Retina (tissue), 1 donor: ENCODE data around the gene LRRN4CL.
"Not testable (repeated sequence)": the region's sequence is repeated elsewhere in the genome, so short reads cannot be mapped to it uniquely, and the experiment has no call there.

Experiments used
- DNase-seq: peaks from one replicate; pipeline ENCODE4 v3.0.0-alpha.2; 2016

The LRRN4CL gene

DNA sequence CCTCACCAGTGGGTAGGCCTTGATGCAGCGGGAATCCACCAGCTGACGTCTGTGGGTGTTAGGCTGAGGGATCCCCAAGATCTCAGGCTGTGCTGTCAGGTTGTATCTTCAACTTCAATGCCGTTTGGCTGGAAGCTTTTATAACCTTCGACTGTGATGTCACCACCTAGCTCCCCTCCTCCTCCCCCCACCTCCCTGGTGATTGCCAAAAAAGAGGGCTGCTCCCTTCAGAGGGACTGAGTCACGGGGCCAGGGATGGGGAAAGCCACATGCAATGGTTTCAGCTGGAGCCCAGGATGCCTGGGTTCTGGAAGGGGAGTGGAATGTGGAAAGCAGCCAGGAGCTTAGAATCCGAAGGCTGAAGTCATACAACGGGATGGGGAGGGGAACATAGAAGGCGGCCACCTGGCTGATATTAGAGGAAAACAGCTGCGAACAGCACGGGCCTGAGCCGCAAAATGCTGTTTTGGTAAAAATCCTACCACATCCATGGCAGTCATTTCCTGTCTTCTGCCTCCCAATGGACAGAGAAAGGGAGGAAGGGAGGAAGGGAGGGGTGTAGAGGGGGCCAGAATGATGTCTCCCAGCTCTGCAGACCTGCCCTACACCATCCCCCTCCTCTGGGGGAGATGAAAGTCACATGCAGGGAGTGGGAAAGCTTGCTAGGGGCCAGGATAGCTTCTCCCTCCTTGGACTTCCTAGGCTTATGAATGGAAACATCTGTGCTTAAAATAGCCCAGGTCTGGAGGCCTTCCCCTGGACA is at the start of gene LRRN4CL:
Gene LRRN4CL (minus strand): TSS at position 110 of the 763 bp plus-strand sequence. CDS start 1,022 bp downstream, outside the sequence.
- no peak for DNase-seq

DNA sequence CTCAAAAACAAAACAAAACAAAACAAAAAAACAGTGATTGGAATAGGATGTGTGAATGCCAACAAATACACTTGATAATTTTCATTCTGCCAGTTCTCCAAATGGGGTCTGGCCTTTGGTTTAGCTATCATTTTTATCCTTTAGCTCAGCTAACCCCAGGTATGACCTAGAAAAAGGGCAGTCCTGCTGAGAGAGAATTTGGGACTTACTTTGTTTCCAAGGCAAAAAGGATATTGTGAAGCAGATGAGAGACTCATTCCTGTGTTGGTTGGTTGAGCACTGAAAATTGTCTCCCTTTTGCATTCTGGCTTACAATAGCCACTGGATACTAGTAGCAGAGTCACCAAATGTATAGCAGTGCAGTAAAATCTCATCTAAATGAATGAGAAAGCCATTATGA is 47.9 kb upstream of the LRRN4CL start:
- no peak for DNase-seq

DNA sequence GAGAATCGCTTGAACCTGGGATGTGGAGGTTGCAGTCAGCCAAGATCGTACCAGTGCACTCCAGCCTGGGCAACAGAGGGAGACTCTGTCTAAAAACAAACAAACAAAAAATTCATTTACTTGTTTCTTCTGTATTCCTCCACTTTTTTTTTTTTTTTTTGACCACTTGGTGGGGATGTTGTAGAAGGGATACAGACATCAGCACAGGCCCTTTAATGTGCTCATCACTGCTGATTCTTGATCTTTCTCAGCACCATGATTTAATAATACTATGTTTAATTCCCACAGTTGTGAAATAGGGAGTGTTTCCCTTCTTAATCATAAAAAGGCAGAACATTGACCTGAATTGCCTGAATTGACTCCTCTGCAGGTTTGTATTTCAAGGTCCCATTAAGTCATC is 43.5 kb upstream of the LRRN4CL start:
- no peak for DNase-seq

DNA sequence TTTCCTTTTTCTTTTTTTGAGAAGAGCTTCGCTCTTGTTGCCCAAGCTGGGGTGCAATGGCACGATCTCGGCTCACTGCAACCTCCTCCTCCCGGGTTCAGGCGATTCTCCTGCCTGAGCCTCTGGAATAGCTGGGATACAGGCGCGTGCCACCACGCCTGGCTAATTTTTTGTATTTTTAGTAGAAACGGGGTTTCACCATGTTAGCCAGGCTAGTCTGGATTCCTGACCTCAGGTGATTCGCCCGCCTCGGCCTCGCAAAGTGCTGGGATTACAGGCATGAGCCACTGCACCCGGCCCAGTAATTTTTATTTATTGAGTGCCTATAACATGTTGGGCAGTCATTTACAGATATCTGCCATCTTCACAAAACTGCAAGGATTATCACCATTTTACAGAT is 40.7 kb upstream of the LRRN4CL start:
- not testable (repeated sequence) for DNase-seq

- DNase-seq: peak; percentile 95
Measured at GRCh38 chr11:62728171-62728988, 39.0 kb upstream of the LRRN4CL start, which contains the start of gene TTC9C. TSS of gene TTC9C (plus strand) at chr11:62728486. CDS start at chr11:62728849, 363 bp downstream.

- DNase-seq: peak; percentile 99
Measured at GRCh38 chr11:62727872-62728170, 38.5 kb upstream of the LRRN4CL start.

DNA sequence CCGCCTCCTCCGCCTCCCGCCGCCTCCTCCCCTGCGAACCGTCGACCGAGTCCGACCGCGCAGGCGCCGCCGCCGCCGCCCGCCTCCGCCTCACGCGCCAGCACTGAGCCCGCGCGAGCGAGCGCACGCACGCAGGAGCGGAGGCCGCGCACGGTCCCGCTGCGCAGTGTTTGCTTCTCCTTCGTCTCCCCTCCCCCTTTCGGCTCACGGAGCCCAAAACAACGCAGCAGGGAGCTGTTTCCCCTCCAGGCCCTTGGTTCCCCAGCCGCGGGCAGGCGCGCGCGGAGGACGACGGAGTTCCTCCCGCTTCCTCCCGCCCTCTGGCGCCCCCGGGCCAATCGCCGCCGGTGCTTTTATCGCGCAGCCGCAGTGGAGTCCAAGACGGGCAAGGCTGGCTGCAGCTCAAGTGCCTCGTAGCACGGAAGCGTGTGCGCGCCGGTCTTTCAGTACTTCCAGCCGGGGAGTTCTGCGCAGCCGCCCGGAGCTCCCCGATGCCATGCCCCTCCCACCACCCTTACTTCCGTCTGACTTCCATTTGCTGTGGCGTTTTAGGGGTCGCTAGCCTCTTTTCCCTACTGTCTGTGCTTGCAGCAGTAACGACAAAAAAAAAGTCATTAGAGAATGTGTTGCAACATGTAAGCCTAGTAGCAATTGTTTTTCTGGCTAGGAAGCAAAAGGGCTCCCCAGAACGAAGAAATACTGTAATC is 38.0 kb upstream of the LRRN4CL start, which contains the start of gene HNRNPUL2:
Gene HNRNPUL2 (minus strand): TSS at position 293 of the 707 bp plus-strand sequence. CDS start 301 bp downstream, outside the sequence.
- peak; percentile 99 for DNase-seq

- no peak for DNase-seq
Measured at GRCh38 chr11:62726915-62727164, 37.5 kb upstream of the LRRN4CL start.

DNA sequence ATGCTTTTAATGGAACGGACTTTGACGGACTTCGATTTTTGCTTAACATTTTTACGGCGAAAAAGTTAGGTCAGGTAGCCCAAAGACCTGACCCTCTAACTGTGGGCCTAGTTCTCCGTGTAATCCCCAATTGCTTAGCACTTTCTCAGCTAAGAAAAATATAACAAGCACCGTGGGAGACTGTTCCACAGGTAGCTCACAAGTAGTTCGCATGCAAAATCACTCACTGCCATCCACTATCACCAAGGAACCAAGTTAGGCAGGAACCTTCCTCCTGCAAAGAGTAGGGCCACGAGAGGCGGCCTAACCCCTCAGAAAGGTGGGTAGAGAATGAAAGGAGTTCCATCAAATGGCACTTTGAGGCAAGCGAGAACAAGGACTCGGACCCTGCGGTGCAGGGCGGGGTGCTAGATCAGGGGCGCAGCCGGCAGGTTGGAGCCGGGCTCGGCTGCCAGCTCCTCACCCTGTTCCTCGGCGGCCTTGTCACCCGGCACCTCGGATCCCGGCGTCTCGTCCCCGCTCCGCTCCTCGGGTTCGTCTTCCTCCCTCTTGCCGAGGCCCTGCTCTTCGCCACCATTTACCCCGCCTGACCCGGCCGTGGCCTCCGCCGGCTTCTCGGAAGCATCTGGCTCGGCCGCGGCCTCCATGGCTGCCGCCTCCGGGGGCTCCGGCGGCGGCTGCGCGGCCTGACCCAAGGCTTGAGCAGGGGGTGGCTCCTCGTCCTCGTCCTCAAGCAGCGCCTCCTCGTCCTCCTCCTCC is 37.0 kb upstream of the LRRN4CL start:
- no peak for DNase-seq

GRCh38 chr11:62725646-62726045 is 36.3 kb upstream of the LRRN4CL start:
- DNase-seq: no peak

GRCh38 chr11:62724171-62724570 is 34.8 kb upstream of the LRRN4CL start:
- no peak for DNase-seq

DNA sequence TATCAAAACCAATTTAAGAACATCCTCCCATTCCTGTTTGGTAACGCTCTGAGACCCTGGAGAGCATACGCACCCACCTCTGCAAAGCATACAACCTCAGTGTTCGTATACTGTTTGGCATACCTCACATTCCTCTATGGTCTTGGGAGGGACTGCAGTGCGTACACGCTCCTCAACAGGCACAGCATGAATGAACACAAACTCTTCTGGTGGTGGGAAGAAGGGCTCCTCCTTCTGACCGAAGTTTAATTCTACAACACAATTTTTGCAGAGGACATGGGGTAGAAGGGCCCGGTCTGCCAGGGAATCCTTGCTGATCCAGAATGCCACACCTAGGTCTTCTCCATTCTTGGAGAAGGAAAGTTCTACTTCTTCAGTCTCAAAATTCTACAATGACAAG is 32.7 kb upstream of the LRRN4CL start:
- no peak for DNase-seq

- DNase-seq: no peak
Measured at GRCh38 chr11:62719302-62719978, 30.1 kb upstream of the LRRN4CL start.

GRCh38 chr11:62716816-62717215 is 27.5 kb upstream of the LRRN4CL start:
- no peak for DNase-seq

DNA sequence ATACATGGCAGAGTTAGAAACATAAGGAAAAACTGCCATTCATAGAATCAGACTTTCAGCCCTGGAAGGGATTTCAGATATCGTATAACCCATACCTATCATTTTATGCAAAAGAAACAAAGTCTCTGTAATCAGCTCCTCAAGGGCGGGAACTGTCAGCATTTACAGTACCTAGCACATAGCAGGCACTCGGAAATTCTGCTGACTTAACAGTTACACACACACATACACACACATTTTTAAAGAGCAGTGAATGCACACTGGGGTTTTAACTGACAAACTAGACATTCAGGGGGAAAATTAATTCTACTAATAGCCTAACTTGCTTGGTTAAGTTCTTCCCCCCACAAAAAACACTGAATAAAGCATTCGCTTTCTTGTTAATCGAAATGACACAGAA is 26.9 kb upstream of the LRRN4CL start:
- DNase-seq: no peak

- no peak for DNase-seq
Measured at GRCh38 chr11:62715150-62716130, 26.1 kb upstream of the LRRN4CL start.

DNA sequence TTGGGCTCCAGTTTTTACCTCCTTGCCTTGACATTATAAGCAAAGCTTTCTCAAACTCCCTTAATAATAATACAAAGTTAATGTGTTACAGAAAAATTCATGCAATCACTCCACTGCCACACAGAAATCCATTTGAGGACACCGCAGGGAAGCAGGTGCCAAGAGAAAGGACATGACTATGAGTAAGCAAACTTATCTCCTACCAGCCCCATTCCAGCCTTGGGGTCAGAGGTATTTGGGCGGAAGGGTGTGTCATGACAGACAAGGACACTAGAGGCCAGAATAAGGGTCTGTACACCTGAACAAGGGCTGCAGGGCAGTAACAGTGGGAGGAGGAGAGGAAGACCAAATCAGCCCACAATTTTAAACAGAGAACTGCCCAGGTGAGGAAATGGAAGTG is 24.0 kb upstream of the LRRN4CL start:
- no peak for DNase-seq

- no peak for DNase-seq
Measured at GRCh38 chr11:62712861-62713260, 23.5 kb upstream of the LRRN4CL start.

GRCh38 chr11:62712276-62712812 is 23.0 kb upstream of the LRRN4CL start:
- DNase-seq: no peak

DNA sequence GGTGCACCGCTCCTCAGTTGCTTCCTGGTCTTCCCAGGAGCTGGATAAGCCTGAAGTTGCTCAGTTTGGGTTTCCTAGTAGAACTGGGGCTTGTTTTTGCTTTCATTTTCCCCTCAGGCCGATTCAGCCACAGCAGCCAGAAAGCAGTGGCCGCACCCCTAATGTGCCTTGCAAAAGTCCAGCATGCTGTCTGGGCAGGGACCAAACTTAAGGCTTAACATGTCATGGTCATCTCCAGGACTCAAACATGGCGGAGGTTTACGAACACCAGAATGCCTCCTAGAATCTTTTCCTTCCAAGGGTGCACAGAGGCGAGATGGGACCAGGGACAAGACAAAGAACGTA is 20.6 kb upstream of the LRRN4CL start:
- DNase-seq: no peak
